Ectodermal cell (in vitro differentiated cells): ENCODE data around the gene PLA2G1B.

Experiments
- H3K27ac ChIP-seq: 2 replicates; pipeline ENCODE4 v1.7.0; 2013; ENCODE audit warnings: mild to moderate bottlenecking, low read depth, low read length; ENCODE audit not compliant: insufficient read depth, poor library complexity, severe bottlenecking
- H3K27me3 ChIP-seq: 2 replicates; pipeline ENCODE4 v1.7.0; 2013; ENCODE audit warnings: mild to moderate bottlenecking, low read length; ENCODE audit not compliant: insufficient read depth, control insufficient read depth, poor library complexity, severe bottlenecking
- H3K36me3 ChIP-seq: one replicate; pipeline ENCODE4 v1.7.0; 2013; ENCODE audit warnings: low read length; ENCODE audit not compliant: control insufficient read depth, insufficient read depth
- H3K4me1 ChIP-seq: one replicate; pipeline ENCODE4 v1.7.0; 2013; ENCODE audit warnings: low read length; ENCODE audit not compliant: control insufficient read depth, insufficient read depth
- H3K4me3 ChIP-seq: 2 replicates; pipeline ENCODE4 v1.7.0; 2013; ENCODE audit warnings: low read depth, low read length, control low read depth; ENCODE audit not compliant: insufficient read depth
- H3K9me3 ChIP-seq: 2 replicates; pipeline ENCODE4 v1.7.0; 2013; ENCODE audit warnings: mild to moderate bottlenecking, low read length, moderate library complexity; ENCODE audit not compliant: control insufficient read depth
- WGBS, 2 experiments: methylation state at CpG; one replicate each; pipeline ENCODE4 v1.1.7; 2013; ENCODE audit warnings: missing lambda C conversion rate in 2 of 2; 5-methylcytosine and 5-hydroxymethylcytosine counted together

PLA2G1B gene

GRCh38 chr12:120359128-120359527 is 31.5 kb upstream of the PLA2G1B start:
- H3K27ac ChIP-seq: no peak overlapping the region
- no peaks in the 10 kb centered on the region for H3K27me3 ChIP-seq
- H3K4me1 ChIP-seq: peaks cover 47% of the 10 kb centered on the region
- no peak overlapping the region for H3K4me3 ChIP-seq
- WGBS, 2 experiments: 97 to 100% methylated on average over 1 of the region's 1 CpG
- H3K36me3 ChIP-seq: peaks cover 35% of the 10 kb centered on the region
- no peaks in the 10 kb centered on the region for H3K9me3 ChIP-seq

DNA sequence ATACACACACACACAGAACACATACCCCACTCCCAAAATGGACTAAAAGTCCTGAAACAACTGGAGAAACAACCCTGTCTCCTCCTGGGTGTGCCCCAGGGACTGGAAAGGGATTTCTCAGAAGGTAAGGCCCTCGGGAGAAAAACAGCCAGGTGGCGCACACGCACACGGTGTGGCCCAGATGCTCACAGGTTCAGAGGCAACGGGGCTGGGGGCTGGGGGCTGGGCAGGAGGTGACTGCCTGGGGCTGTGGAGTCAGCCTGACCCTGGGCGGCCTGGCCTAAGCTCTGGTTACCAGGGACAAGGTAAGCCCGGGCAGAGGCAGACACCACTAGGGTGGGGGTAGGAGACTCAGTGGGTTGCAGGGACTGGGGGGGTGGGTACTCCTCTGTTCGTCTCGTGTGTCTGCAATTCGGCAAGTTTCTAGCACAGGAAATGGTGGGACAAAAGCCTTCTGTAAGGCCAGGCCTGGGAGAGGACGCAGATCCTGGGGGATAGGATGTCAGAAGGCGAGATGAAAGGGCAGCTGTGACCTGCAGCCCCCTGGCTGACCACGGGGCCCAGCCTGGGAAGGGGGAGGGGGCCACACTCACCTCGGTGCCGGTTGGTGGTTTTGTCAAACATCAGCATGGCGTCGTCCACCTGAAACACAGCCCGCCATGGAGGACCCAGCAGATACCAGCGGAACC is 31.0 kb upstream of the PLA2G1B start:
- H3K4me3 ChIP-seq: no peak overlapping the region
- H3K4me1 ChIP-seq: peaks cover 42% of the 10 kb centered on the region
- peaks cover 39% of the 10 kb centered on the region for H3K36me3 ChIP-seq
- H3K9me3 ChIP-seq: no peaks in the 10 kb centered on the region
- no peaks in the 10 kb centered on the region for H3K27me3 ChIP-seq
- 67 to 70% methylated on average over 19 of the region's 19 CpGs for WGBS, 2 experiments
- no peak overlapping the region for H3K27ac ChIP-seq

- Histone ChIP-seq H3K4me3 (no peak overlapping the region), H3K36me3 (peaks cover 53% of the 10 kb centered on the region), H3K4me1 (peaks cover 27% of the 10 kb centered on the region), H3K27ac (no peak overlapping the region), H3K9me3 (no peaks in the 10 kb centered on the region), H3K27me3 (no peaks in the 10 kb centered on the region)
- WGBS, 2 experiments: 95 to 96% methylated on average over 4 to 5 of the region's 5 CpGs
Measured at GRCh38 chr12:120357104-120357503, 29.5 kb upstream of the PLA2G1B start.

DNA sequence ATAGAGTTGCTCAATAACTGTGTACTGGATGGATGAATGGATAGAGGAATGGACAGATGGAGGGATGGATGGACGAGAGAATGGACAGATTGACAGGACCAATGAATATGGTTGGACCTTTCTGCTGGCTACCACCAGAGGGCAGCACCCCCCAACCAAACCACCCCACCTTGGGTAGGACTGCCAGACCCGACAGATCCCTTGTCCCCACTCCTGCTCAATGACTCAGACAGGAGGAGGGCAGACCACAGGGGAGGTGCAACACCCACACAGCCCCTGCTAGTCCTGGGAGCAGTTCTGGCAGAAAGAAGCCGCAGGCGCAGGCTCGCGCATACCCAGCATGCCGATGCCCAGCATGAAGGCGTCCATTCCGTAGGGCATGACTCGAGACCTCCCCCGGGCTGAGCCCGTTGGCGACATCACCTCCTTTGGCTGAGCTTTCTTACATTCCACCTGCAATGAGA is 29.0 kb upstream of the PLA2G1B start:
- Histone ChIP-seq H3K4me1 (peaks cover 24% of the 10 kb centered on the region), H3K9me3 (no peaks in the 10 kb centered on the region), H3K27ac (no peak overlapping the region), H3K27me3 (no peaks in the 10 kb centered on the region), H3K36me3 (peaks cover 53% of the 10 kb centered on the region), H3K4me3 (no peak overlapping the region)
- 64 to 70% methylated on average over 13 of the region's 13 CpGs for WGBS, 2 experiments

DNA sequence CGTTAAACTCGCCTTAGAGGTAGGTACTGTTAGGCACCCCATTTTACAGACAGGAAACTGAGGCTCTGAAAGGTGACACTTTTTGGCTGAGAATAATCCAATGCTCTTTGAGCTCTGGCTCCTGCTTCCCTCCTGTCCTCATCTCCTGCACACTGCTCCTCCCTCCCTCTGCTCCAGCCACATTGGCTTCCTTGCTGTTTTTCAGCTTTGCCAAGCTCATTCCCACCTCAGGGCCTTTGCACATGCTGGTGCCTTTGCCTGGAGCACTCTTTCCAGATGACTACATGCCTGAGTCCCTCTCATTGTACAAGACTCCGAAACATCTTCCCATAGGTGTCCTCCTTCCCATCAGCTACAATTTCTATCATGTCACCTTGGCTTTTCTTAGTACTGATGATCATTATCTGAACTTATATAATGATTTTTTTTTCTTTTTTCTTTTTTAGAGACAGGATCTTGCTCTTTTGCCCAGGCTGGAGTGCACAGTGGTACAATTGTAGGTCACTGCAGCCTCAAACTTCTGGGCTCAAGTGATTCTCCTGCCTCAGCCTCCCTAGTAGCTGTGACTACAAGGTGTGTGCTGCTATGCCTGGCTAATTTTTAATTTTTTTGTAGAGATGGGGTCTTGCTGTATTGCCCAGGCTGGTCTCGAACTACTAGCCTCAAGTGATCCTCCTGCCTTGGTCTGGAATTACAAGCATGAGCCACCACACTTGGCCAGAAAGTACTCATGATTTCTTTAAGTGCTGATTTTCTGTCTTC is 26.2 kb upstream of the PLA2G1B start:
- H3K4me3 ChIP-seq: no peak overlapping the region
- H3K36me3 ChIP-seq: peaks cover 69% of the 10 kb centered on the region
- no peak overlapping the region for H3K27ac ChIP-seq
- WGBS, 2 experiments: 92 to 94% methylated on average over 4 of the region's 4 CpGs
- H3K27me3 ChIP-seq: no peaks in the 10 kb centered on the region
- H3K4me1 ChIP-seq: peaks cover under 1% of the 10 kb centered on the region
- no peaks in the 10 kb centered on the region for H3K9me3 ChIP-seq

GRCh38 chr12:120353136-120353535 is 25.6 kb upstream of the PLA2G1B start:
- no peak overlapping the region for H3K4me3 ChIP-seq
- no peaks in the 10 kb centered on the region for H3K27me3 ChIP-seq
- no peaks in the 10 kb centered on the region for H3K4me1 ChIP-seq
- H3K36me3 ChIP-seq: peaks cover 70% of the 10 kb centered on the region
- H3K9me3 ChIP-seq: no peaks in the 10 kb centered on the region
- WGBS, 2 experiments: 96% methylated on average over 6 of the region's 6 CpGs
- H3K27ac ChIP-seq: no peak overlapping the region

GRCh38 chr12:120352117-120352516 is 24.5 kb upstream of the PLA2G1B start:
- Histone ChIP-seq H3K27ac (no peak overlapping the region), H3K27me3 (no peaks in the 10 kb centered on the region), H3K9me3 (no peaks in the 10 kb centered on the region), H3K4me1 (no peaks in the 10 kb centered on the region), H3K4me3 (no peak overlapping the region), H3K36me3 (peaks cover 72% of the 10 kb centered on the region)
- 89 to 99% methylated on average over 4 to 5 of the region's 5 CpGs for WGBS, 2 experiments

GRCh38 chr12:120350576-120351350 is 23.2 kb upstream of the PLA2G1B start:
- Histone ChIP-seq H3K27ac (no peak overlapping the region), H3K36me3 (peaks cover 67% of the 10 kb centered on the region), H3K9me3 (no peaks in the 10 kb centered on the region), H3K4me3 (no peak overlapping the region), H3K27me3 (no peaks in the 10 kb centered on the region), H3K4me1 (no peaks in the 10 kb centered on the region)
- WGBS, 2 experiments: 95 to 96% methylated on average over 19 of the region's 19 CpGs

DNA sequence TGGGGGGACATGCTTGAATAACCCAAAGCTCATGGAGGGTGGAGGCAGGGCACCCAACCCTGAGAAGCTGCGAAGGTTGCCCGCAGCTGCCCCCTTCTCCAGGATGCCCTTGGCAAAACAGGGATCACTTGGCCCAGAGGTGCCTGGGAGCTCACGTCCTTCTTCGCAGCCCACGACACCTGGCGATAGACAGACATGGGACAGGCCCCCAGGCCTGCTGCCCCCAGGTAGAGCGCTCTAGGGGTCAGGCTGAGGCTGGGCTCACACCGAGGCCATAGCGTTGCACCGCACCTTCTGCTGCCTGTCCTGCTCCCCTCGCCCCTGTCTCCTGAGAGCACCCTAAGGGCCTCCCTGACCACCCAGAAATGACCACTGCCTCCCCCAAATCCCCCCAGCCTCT is 20.2 kb upstream of the PLA2G1B start:
- H3K36me3 ChIP-seq: peaks cover 58% of the 10 kb centered on the region
- no peak overlapping the region for H3K27ac ChIP-seq
- H3K27me3 ChIP-seq: no peaks in the 10 kb centered on the region
- no peaks in the 10 kb centered on the region for H3K9me3 ChIP-seq
- no peak overlapping the region for H3K4me3 ChIP-seq
- H3K4me1 ChIP-seq: no peaks in the 10 kb centered on the region
- WGBS, 2 experiments: 96% methylated on average over 11 of the region's 11 CpGs

GRCh38 chr12:120346681-120347080 is 19.1 kb upstream of the PLA2G1B start:
- WGBS, 2 experiments: 89 to 94% methylated on average over 7 of the region's 7 CpGs
- no peak overlapping the region for H3K4me3 ChIP-seq
- no peaks in the 10 kb centered on the region for H3K4me1 ChIP-seq
- H3K36me3 ChIP-seq: peaks cover 52% of the 10 kb centered on the region
- H3K27ac ChIP-seq: no peak overlapping the region
- H3K9me3 ChIP-seq: no peaks in the 10 kb centered on the region
- no peaks in the 10 kb centered on the region for H3K27me3 ChIP-seq
